ENCODE measurements around the gene FIBCD1. TPM values are rescaled to one million over a fixed set of nuclear protein-coding genes. Genes with fewer than 3 reads are reported as not detected.

The FIBCD1 gene
- total RNA-seq, 4 donors from 2014 or later, result 0.40 to 0.83 (median 0.42) TPM; not detected in 1

- Histone ChIP-seq H3K9me3 (no peaks in the 10 kb centered on the region), H3K4me1 (peaks cover 13 to 72% (median 57%) of the 10 kb centered on the region in 4 donors), H3K27me3 (no peaks in the 10 kb centered on the region), H3K36me3 (peaks cover 48 to 76% (median 72%) of the 10 kb centered on the region in 4 donors), H3K4me3 (no peak overlapping the region), H3K27ac (replicated peaks in 1 of 4) (no peak overlapping the region)
- no peak for DNase-seq (ENCODE audit: extremely low spot score)
- intact Hi-C loops (cut with DNase I), result loop anchor here (10.0 kb wide), 1 partner anchor 154 kb away; no protein-coding TSS in a partner anchor
- 85% methylated on average over 16 of the region's 20 CpGs for WGBS
- no peak for TF ChIP-seq POLR2A (IDR thresholded peaks at IDR 0.05; ENCODE audit: low read depth)
- TF ChIP-seq EP300 (IDR thresholded peaks at IDR 0.05), result no peak
- no peak for TF ChIP-seq POLR2AphosphoS5 (IDR thresholded peaks at IDR 0.05)
- no peak for TF ChIP-seq CTCF (IDR thresholded peaks at IDR 0.05)
Measured at GRCh38 chr9:130890870-130891687, 48.0 kb downstream of the FIBCD1 start.

- no peaks in the 10 kb centered on the region for H3K9me3 ChIP-seq
- H3K4me3 ChIP-seq, result no peak overlapping the region
- H3K36me3 ChIP-seq, result peaks cover 58 to 85% (median 82%) of the 10 kb centered on the region in 4 donors
- intact Hi-C loops (cut with DNase I), result loop anchor here (10.0 kb wide), 1 partner anchor 155 kb away; no protein-coding TSS in a partner anchor
- H3K27me3 ChIP-seq, result no peaks in the 10 kb centered on the region
- TF ChIP-seq POLR2AphosphoS5 (IDR thresholded peaks at IDR 0.05), result no peak
- no peak for DNase-seq (ENCODE audit: extremely low spot score)
- WGBS, result 90% methylated on average over 4 of the region's 9 CpGs
- peaks cover 7 to 73% (median 57%) of the 10 kb centered on the region in 4 donors for H3K4me1 ChIP-seq
- no peak overlapping the region for H3K27ac ChIP-seq (replicated peaks in 1 of 4)
Measured at GRCh38 chr9:130890124-130890523, 48.9 kb downstream of the FIBCD1 start.

GRCh38 chr9:130888146-130888885, 50.7 kb downstream of the FIBCD1 start:
- no peak for TF ChIP-seq EP300 (IDR thresholded peaks at IDR 0.05)
- TF ChIP-seq POLR2AphosphoS5 (IDR thresholded peaks at IDR 0.05), result no peak
- no peak for TF ChIP-seq CTCF (IDR thresholded peaks at IDR 0.05)
- TF ChIP-seq POLR2A (IDR thresholded peaks at IDR 0.05; ENCODE audit: low read depth), result no peak
- 90% methylated on average over 2 of the region's 22 CpGs for WGBS
- no peak for DNase-seq (ENCODE audit: extremely low spot score)
- Histone ChIP-seq H3K4me3 (no peak overlapping the region), H3K36me3 (peaks cover 71 to 100% (median 95%) of the 10 kb centered on the region in 4 donors), H3K27ac (replicated peaks in 1 of 4) (peak overlapping the region in 3 of 4 donors; percentile 27 to 54 (median 50)), H3K9me3 (no peaks in the 10 kb centered on the region), H3K4me1 (peaks cover 4 to 64% (median 49%) of the 10 kb centered on the region in 4 donors), H3K27me3 (no peaks in the 10 kb centered on the region)
- intact Hi-C loops (cut with DNase I), result no loop called here

- intact Hi-C loops (cut with DNase I), result no loop called here
- Histone ChIP-seq H3K36me3 (peaks cover 71 to 100% (median 95%) of the 10 kb centered on the region in 4 donors), H3K27ac (replicated peaks in 1 of 4) (peak overlapping the region in 3 of 4 donors; percentile 27 to 54 (median 50)), H3K27me3 (no peaks in the 10 kb centered on the region), H3K9me3 (no peaks in the 10 kb centered on the region), H3K4me1 (peaks cover 0 to 64% (median 46%) of the 10 kb centered on the region in 4 donors), H3K4me3 (no peak overlapping the region)
- WGBS, result 57% methylated on average over 12 of the region's 25 CpGs
- DNase-seq (ENCODE audit: extremely low spot score), result no peak
- TF ChIP-seq POLR2A (IDR thresholded peaks at IDR 0.05; ENCODE audit: low read depth) (no peak), EP300 (IDR thresholded peaks at IDR 0.05) (no peak), POLR2AphosphoS5 (IDR thresholded peaks at IDR 0.05) (no peak), CTCF (IDR thresholded peaks at IDR 0.05) (no peak)
Measured at GRCh38 chr9:130887494-130888144, 51.4 kb downstream of the FIBCD1 start.
